PFSK-1 (cell line): ENCODE results near the gene MTUS2.

Source experiments
- FOXP2 ChIP-seq: optimal IDR thresholded peaks from 2 replicates; pipeline ENCODE3; 2011; ENCODE audit warnings: borderline replicate concordance, control low read depth, inconsistent platforms; ENCODE audit not compliant: insufficient read depth; ENCODE audit errors: extremely low read length, extremely low read depth
- POLR2AphosphoS5 ChIP-seq: IDR thresholded peaks from 2 replicates; pipeline ENCODE4 v1.6.1; 2012; ENCODE audit warnings: low read depth, mild to moderate bottlenecking, control low read depth, low read length, moderate library complexity
- SIN3A ChIP-seq: IDR thresholded peaks from 2 replicates; pipeline ENCODE4 v1.6.1; 2012; ENCODE audit warnings: mild to moderate bottlenecking, low read length, moderate library complexity, borderline replicate concordance; ENCODE audit not compliant: insufficient read depth
- TAF1 ChIP-seq: IDR thresholded peaks from 2 replicates; pipeline ENCODE4 v1.6.1; 2012; ENCODE audit warnings: low read length, control low read depth, borderline replicate concordance; ENCODE audit not compliant: insufficient read depth
- TF ChIP-seq, protein P1 (sequence below), 2 experiments: IDR thresholded peaks; 2 replicates each; pipeline versions ENCODE4 v1.6.1 to v1.8.0; 2011 to 2012; ENCODE audit warnings: low read depth in 2 of 2, low read length in 2 of 2, control low read depth in 1 of 2, inconsistent platforms in 1 of 2, mild to moderate bottlenecking in 1 of 2, moderate library complexity in 1 of 2; ENCODE audit not compliant: insufficient read depth in 1 of 2

The MTUS2 gene

DNA sequence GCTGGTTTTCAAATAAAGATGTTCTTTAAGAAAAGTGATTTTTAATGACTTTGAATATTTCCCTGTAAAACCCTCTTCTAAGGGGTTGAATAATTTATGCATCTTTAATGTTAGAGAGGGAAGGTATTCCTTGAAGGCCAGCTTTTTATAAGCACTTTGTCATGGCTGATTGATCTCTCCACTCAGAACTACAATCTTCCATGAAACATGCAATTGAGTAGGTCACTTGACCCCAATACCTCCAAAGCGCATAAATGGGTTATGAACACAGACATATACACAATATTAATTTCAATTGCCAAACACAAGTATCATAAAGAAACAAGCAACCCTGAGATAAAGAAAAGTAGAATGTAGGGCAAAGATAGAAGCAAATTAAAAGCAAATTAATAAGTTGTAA is 359.9 kb downstream of the MTUS2 start:
- TF ChIP-seq TAF1 (no peak), POLR2AphosphoS5 (no peak), FOXP2 (no peak)
- TF ChIP-seq, protein P1, sequence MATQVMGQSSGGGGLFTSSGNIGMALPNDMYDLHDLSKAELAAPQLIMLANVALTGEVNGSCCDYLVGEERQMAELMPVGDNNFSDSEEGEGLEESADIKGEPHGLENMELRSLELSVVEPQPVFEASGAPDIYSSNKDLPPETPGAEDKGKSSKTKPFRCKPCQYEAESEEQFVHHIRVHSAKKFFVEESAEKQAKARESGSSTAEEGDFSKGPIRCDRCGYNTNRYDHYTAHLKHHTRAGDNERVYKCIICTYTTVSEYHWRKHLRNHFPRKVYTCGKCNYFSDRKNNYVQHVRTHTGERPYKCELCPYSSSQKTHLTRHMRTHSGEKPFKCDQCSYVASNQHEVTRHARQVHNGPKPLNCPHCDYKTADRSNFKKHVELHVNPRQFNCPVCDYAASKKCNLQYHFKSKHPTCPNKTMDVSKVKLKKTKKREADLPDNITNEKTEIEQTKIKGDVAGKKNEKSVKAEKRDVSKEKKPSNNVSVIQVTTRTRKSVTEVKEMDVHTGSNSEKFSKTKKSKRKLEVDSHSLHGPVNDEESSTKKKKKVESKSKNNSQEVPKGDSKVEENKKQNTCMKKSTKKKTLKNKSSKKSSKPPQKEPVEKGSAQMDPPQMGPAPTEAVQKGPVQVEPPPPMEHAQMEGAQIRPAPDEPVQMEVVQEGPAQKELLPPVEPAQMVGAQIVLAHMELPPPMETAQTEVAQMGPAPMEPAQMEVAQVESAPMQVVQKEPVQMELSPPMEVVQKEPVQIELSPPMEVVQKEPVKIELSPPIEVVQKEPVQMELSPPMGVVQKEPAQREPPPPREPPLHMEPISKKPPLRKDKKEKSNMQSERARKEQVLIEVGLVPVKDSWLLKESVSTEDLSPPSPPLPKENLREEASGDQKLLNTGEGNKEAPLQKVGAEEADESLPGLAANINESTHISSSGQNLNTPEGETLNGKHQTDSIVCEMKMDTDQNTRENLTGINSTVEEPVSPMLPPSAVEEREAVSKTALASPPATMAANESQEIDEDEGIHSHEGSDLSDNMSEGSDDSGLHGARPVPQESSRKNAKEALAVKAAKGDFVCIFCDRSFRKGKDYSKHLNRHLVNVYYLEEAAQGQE (IDR thresholded peaks at IDR 0.05; ENCODE audit: insufficient read depth in 1 of 2, low read depth in 2 of 2, low read length in 2 of 2): no peak

DNA sequence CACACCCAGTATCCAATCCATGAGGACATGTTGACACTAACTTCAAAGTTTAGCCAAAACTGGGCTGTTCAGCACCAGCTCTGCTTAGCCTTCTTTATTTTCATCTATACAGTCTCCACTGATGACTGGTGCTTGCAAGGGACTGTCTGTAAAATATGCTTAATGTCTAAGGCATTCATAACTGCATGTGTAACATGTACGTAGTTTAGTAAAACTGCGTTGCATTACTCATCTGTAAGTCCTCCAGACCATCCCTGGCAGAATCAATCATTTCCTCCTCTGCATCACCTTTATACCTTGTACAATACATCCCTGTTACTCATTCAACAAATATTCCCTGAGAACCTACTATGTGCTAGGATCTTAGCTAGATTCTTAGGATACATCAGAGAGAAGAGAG is 362.1 kb downstream of the MTUS2 start:
- no peak for TF ChIP-seq POLR2AphosphoS5
- no peak for TF ChIP-seq FOXP2
- TF ChIP-seq TAF1: no peak
- TF ChIP-seq SIN3A: no peak

DNA sequence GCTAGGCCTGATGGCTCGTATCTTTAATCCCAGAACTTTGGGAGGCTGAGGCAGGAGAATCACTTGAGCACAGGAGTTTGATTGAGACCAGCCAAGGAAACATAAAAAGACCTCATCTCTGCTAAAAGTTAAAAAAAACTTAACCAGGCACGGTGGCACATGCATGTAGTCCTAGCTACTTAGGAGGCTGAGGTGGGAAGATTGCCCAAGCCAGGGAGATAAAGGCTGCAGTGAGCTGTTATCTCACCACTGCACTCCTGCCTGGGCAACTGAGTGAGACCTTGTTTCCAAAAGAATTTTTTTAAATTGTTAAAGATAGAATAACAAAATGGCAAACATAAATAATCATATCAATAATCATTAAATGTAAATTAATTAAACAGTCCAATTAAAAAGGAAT is 365.8 kb downstream of the MTUS2 start:
- TF ChIP-seq TAF1: no peak

DNA sequence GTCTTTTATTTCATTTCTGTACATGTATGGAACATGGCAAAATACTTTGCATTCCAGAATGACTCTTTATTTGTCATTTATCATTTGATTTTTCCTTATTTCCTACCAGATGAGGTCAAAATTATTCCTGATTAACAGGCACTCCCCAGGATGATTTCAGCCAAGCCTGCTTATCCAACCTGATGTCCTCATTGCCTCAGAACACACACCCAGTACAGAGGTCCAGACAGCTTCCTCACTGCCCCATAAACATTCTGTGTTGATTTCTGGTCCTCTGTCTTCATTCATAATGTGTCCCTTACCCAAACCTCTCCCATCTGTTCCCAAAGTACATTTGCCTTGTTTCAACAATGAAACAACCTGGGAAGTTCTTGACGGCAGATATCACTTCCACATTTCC is 367.4 kb downstream of the MTUS2 start:
- TF ChIP-seq POLR2AphosphoS5 (no peak), SIN3A (no peak), FOXP2 (no peak), TAF1 (no peak)
- TF ChIP-seq, protein P1 (IDR thresholded peaks at IDR 0.05; ENCODE audit: insufficient read depth in 1 of 2, low read depth in 2 of 2, low read length in 2 of 2): no peak

DNA sequence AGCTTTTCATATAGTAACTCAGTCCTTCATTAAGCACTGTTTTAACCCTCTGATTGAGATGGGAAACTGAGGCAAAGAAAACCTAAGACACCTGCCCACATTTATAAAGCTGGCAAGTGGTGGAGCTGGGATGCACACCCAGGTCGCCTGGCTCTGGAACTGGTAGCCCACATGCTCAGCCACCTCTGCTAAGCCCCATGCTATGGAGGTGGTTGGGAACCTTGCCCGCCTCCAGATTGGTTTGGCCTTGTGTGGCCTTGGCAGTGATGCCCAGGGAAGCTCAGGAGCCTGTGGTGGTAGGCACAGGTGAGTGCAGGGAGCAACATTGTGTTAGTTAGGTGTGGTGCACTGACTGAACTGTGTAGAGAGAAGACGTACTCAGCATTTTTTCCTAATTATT is 370.2 kb downstream of the MTUS2 start:
- TF ChIP-seq, protein P1 (IDR thresholded peaks at IDR 0.05; ENCODE audit: insufficient read depth in 1 of 2, low read depth in 2 of 2, low read length in 2 of 2): no peak
- no peak for TF ChIP-seq TAF1
- TF ChIP-seq FOXP2: no peak
- no peak for TF ChIP-seq POLR2AphosphoS5
- TF ChIP-seq SIN3A: no peak

DNA sequence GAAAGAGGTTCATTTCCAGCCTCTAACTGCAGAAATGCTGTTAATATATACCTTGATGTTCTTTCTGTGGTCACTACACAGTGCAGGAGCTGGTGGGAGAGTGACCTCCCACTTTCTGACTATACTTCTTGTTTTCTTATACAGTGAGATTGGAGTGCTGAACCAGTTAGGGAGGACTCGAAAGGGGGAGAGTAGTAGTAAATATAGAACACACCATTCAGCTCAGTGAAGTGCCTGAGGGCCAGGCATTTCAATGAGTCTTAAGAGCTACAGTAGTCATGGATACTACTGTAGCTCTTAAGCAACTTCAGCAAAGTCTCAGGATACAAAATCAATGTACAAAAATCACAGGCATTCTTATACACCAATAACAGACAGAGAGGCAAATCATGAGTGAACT is 372.9 kb downstream of the MTUS2 start:
- TF ChIP-seq TAF1 (no peak), SIN3A (no peak), POLR2AphosphoS5 (no peak), FOXP2 (no peak)
- TF ChIP-seq, protein P1 (IDR thresholded peaks at IDR 0.05; ENCODE audit: insufficient read depth in 1 of 2, low read depth in 2 of 2, low read length in 2 of 2): no peak
